HUES64 (cell line): ENCODE results near the gene CXXC1.
"Not testable (repeated sequence)": the region's sequence is repeated elsewhere in the genome, so short reads cannot be mapped to it uniquely, and the experiment has no call there.

Source experiments
- H3K27ac ChIP-seq: 2 replicates; pipeline ENCODE4 v1.7.0; 2013; ENCODE audit warnings: low read depth, low read length, inconsistent platforms
- H3K27me3 ChIP-seq: 2 replicates; pipeline ENCODE4 v1.6.1; 2013; ENCODE audit warnings: mild to moderate bottlenecking, low read length; ENCODE audit not compliant: insufficient read depth
- H3K36me3 ChIP-seq: 2 replicates; pipeline ENCODE4 v1.6.1; 2013; ENCODE audit warnings: mild to moderate bottlenecking, low read length; ENCODE audit not compliant: insufficient read depth
- H3K4me1 ChIP-seq: 2 replicates; pipeline ENCODE4 v1.6.1; 2013; ENCODE audit warnings: mild to moderate bottlenecking, low read length, moderate library complexity; ENCODE audit not compliant: insufficient read depth
- H3K4me3 ChIP-seq: 2 replicates; pipeline ENCODE4 v1.5.1; 2013; ENCODE audit warnings: mild to moderate bottlenecking, low read length, moderate library complexity
- H3K9ac ChIP-seq: 2 replicates; pipeline ENCODE4 v1.6.1; 2013; ENCODE audit warnings: mild to moderate bottlenecking, low read depth, low read length
- H3K9me3 ChIP-seq: 2 replicates; pipeline ENCODE4 v1.6.1; 2013; ENCODE audit warnings: low read depth, low read length; ENCODE audit not compliant: insufficient read depth
- WGBS: fragments of 150-250, 120-280 bp; methylation state at CpG from one replicate; pipeline ENCODE4 v1.1.7; 2013; ENCODE audit warnings: missing lambda C conversion rate; 5-methylcytosine and 5-hydroxymethylcytosine counted together

Gene CXXC1

GRCh38 chr18:50311650-50312049 is 24.2 kb upstream of the CXXC1 start:
- H3K27me3 ChIP-seq = peaks cover 22% of the 10 kb centered on the region
- no peaks in the 10 kb centered on the region for H3K36me3 ChIP-seq
- H3K4me3 ChIP-seq = no peak overlapping the region
- no peak overlapping the region for H3K27ac ChIP-seq
- WGBS = 91% methylated on average over 3 of the region's 3 CpGs
- H3K4me1 ChIP-seq = peaks cover 3% of the 10 kb centered on the region; the same call in 1 of the 2 replicates
- H3K9ac ChIP-seq = no peak overlapping the region
- H3K9me3 ChIP-seq = no peaks in the 10 kb centered on the region

- Histone ChIP-seq H3K9ac (no peak overlapping the region), H3K4me3 (no peak overlapping the region), H3K9me3 (peaks cover 3% of the 10 kb centered on the region; the same call in 1 of the 2 replicates), H3K27ac (no peak overlapping the region), H3K4me1 (peaks cover 3% of the 10 kb centered on the region; the same call in 1 of the 2 replicates), H3K27me3 (peaks cover 25% of the 10 kb centered on the region), H3K36me3 (no peaks in the 10 kb centered on the region)
- 89% methylated on average over 10 of the region's 10 CpGs for WGBS
These were observed 22.6 kb upstream of the CXXC1 start for GRCh38 chr18:50310080-50310479.

GRCh38 chr18:50308851-50309250 is 21.4 kb upstream of the CXXC1 start:
- H3K27me3 ChIP-seq = peaks cover 25% of the 10 kb centered on the region
- H3K36me3 ChIP-seq, H3K4me1 ChIP-seq, H3K9ac ChIP-seq, H3K4me3 ChIP-seq, H3K27ac ChIP-seq, H3K9me3 ChIP-seq: not testable (repeated sequence)
- WGBS = 88% methylated on average over 5 of the region's 5 CpGs

GRCh38 chr18:50307738-50308470 is 20.4 kb upstream of the CXXC1 start:
- peaks cover 10% of the 10 kb centered on the region; the same call in 1 of the 2 replicates for H3K9me3 ChIP-seq
- H3K9ac ChIP-seq = no peak overlapping the region
- H3K4me3 ChIP-seq = peak overlapping the region; percentile 77
- no peak overlapping the region for H3K27ac ChIP-seq
- 27% methylated on average over 24 of the region's 26 CpGs for WGBS
- H3K4me1 ChIP-seq = peaks cover 3% of the 10 kb centered on the region; the same call in 1 of the 2 replicates
- no peaks in the 10 kb centered on the region for H3K36me3 ChIP-seq
- H3K27me3 ChIP-seq = peaks cover 25% of the 10 kb centered on the region

- H3K9me3 ChIP-seq = peaks cover 10% of the 10 kb centered on the region; the same call in 1 of the 2 replicates
These were observed 19.9 kb upstream of the CXXC1 start for GRCh38 chr18:50307400-50307737.

GRCh38 chr18:50306944-50307343 is 19.5 kb upstream of the CXXC1 start:
- peaks cover 3% of the 10 kb centered on the region; the same call in 1 of the 2 replicates for H3K4me1 ChIP-seq
- H3K4me3 ChIP-seq = peak overlapping the region; percentile 77
- peaks cover 10% of the 10 kb centered on the region; the same call in 1 of the 2 replicates for H3K9me3 ChIP-seq
- 89% methylated on average over 8 of the region's 8 CpGs for WGBS
- H3K36me3 ChIP-seq = no peaks in the 10 kb centered on the region
- H3K27ac ChIP-seq = no peak overlapping the region
- H3K27me3 ChIP-seq = peaks cover 25% of the 10 kb centered on the region
- no peak overlapping the region for H3K9ac ChIP-seq

More at GRCh38 chr18:50307400-50307737, 19.9 kb upstream of the CXXC1 start:
- Histone ChIP-seq H3K36me3 (no peaks in the 10 kb centered on the region), H3K27ac (no peak overlapping the region), H3K27me3 (peaks cover 25% of the 10 kb centered on the region), H3K4me3 (peak overlapping the region; percentile 77), H3K4me1 (peaks cover 3% of the 10 kb centered on the region; the same call in 1 of the 2 replicates), H3K9ac (no peak overlapping the region)
- WGBS = 7% methylated on average over 8 of the region's 8 CpGs

- Histone ChIP-seq H3K4me1 (no peaks in the 10 kb centered on the region), H3K27ac (no peak overlapping the region), H3K4me3 (no peak overlapping the region), H3K27me3 (peaks cover 5% of the 10 kb centered on the region), H3K9ac (no peak overlapping the region), H3K36me3 (no peaks in the 10 kb centered on the region), H3K9me3 (peaks cover 10% of the 10 kb centered on the region; the same call in 1 of the 2 replicates)
- 68% methylated on average over 5 of the region's 5 CpGs for WGBS
These were observed 13.6 kb upstream of the CXXC1 start for GRCh38 chr18:50301074-50301473.

- no peaks in the 10 kb centered on the region for H3K4me1 ChIP-seq
- WGBS = 89% methylated on average over 6 of the region's 7 CpGs
These were observed 12.3 kb upstream of the CXXC1 start for GRCh38 chr18:50299626-50300388.

GRCh38 chr18:50298443-50299284 is 11.2 kb upstream of the CXXC1 start:
- Histone ChIP-seq H3K27ac (no peak overlapping the region), H3K9ac (no peak overlapping the region), H3K27me3 (peaks cover 3% of the 10 kb centered on the region), H3K4me1 (no peaks in the 10 kb centered on the region), H3K36me3 (no peaks in the 10 kb centered on the region), H3K4me3 (no peak overlapping the region), H3K9me3 (no peaks in the 10 kb centered on the region)
- WGBS = 95% methylated on average over 49 of the region's 49 CpGs

More at GRCh38 chr18:50299626-50300388, 12.3 kb upstream of the CXXC1 start:
- Histone ChIP-seq H3K9me3 (peaks cover 4% of the 10 kb centered on the region; the same call in 1 of the 2 replicates), H3K36me3 (no peaks in the 10 kb centered on the region), H3K27ac (no peak overlapping the region), H3K27me3 (peaks cover 3% of the 10 kb centered on the region), H3K9ac (no peak overlapping the region), H3K4me3 (no peak overlapping the region)

GRCh38 chr18:50297621-50298442 is 10.3 kb upstream of the CXXC1 start:
- H3K9ac ChIP-seq = no peak overlapping the region
- H3K27me3 ChIP-seq = peaks cover 3% of the 10 kb centered on the region
- H3K4me1 ChIP-seq = no peaks in the 10 kb centered on the region
- 77% methylated on average over 28 of the region's 28 CpGs for WGBS
- H3K27ac ChIP-seq = no peak overlapping the region
- H3K4me3 ChIP-seq = peak overlapping the region; percentile 57
- H3K36me3 ChIP-seq = no peaks in the 10 kb centered on the region
- H3K9me3 ChIP-seq = no peaks in the 10 kb centered on the region
